ENCODE measurements around the gene AP4B1. TPM values are rescaled to one million over a fixed set of nuclear protein-coding genes. Genes with fewer than 3 reads are reported as not detected.

The AP4B1 gene
- total RNA-seq, 1 donor from 2014 or later, result 31.1 TPM

- no peaks in the 10 kb centered on the region for H3K36me3 Mint-ChIP-seq (ENCODE audit: unreplicated experiment)
- no peak overlapping the region for H3K4me3 Mint-ChIP-seq (ENCODE audit: unreplicated experiment)
- H3K27ac Mint-ChIP-seq (ENCODE audit: unreplicated experiment), result no peak overlapping the region
- no peak for TF ChIP-seq CTCF (IDR thresholded peaks at IDR 0.05; ENCODE audit: partially characterized antibody, unreplicated experiment)
- no peak for DNase-seq
- no peaks in the 10 kb centered on the region for H3K9me3 Mint-ChIP-seq (ENCODE audit: unreplicated experiment)
- H3K4me1 Mint-ChIP-seq (ENCODE audit: low read depth, unreplicated experiment), result peaks cover 9% of the 10 kb centered on the region
- peaks cover 2% of the 10 kb centered on the region for H3K27me3 Mint-ChIP-seq (ENCODE audit: unreplicated experiment)
Measured at GRCh38 chr1:113937146-113937545, 32.5 kb upstream of the AP4B1 start.

- Mint-ChIP-seq H3K27ac (ENCODE audit: unreplicated experiment) (no peak overlapping the region), H3K4me1 (ENCODE audit: low read depth, unreplicated experiment) (peaks cover 15% of the 10 kb centered on the region), H3K27me3 (ENCODE audit: unreplicated experiment) (peaks cover 2% of the 10 kb centered on the region), H3K9me3 (ENCODE audit: unreplicated experiment) (peaks cover under 1% of the 10 kb centered on the region), H3K4me3 (ENCODE audit: unreplicated experiment) (no peak overlapping the region), H3K36me3 (ENCODE audit: unreplicated experiment) (no peaks in the 10 kb centered on the region)
- no peak for TF ChIP-seq CTCF (IDR thresholded peaks at IDR 0.05; ENCODE audit: partially characterized antibody, unreplicated experiment)
- no peak for DNase-seq
Measured at GRCh38 chr1:113935970-113936369, 31.4 kb upstream of the AP4B1 start.

- TF ChIP-seq CTCF (IDR thresholded peaks at IDR 0.05; ENCODE audit: partially characterized antibody, unreplicated experiment), result no peak
- H3K4me1 Mint-ChIP-seq (ENCODE audit: low read depth, unreplicated experiment), result peaks cover 17% of the 10 kb centered on the region
Measured at GRCh38 chr1:113935176-113935575, 30.6 kb upstream of the AP4B1 start.

GRCh38 chr1:113934511-113935055 lies 30.0 kb upstream of the AP4B1 start:
- H3K9me3 Mint-ChIP-seq (ENCODE audit: unreplicated experiment), result peaks cover 6% of the 10 kb centered on the region
- H3K27ac Mint-ChIP-seq (ENCODE audit: unreplicated experiment), result no peak overlapping the region
- TF ChIP-seq CTCF (IDR thresholded peaks at IDR 0.05; ENCODE audit: partially characterized antibody, unreplicated experiment), result no peak
- peaks cover 6% of the 10 kb centered on the region for H3K27me3 Mint-ChIP-seq (ENCODE audit: unreplicated experiment)
- H3K36me3 Mint-ChIP-seq (ENCODE audit: unreplicated experiment), result no peaks in the 10 kb centered on the region
- no peak overlapping the region for H3K4me3 Mint-ChIP-seq (ENCODE audit: unreplicated experiment)
- H3K4me1 Mint-ChIP-seq (ENCODE audit: low read depth, unreplicated experiment), result peaks cover 17% of the 10 kb centered on the region
- DNase-seq, result no peak

More at GRCh38 chr1:113935176-113935575, 30.6 kb upstream of the AP4B1 start:
- H3K4me3 Mint-ChIP-seq (ENCODE audit: unreplicated experiment), result no peak overlapping the region
- peaks cover 5% of the 10 kb centered on the region for H3K27me3 Mint-ChIP-seq (ENCODE audit: unreplicated experiment)
- no peak for DNase-seq
- no peak overlapping the region for H3K27ac Mint-ChIP-seq (ENCODE audit: unreplicated experiment)
- H3K36me3 Mint-ChIP-seq (ENCODE audit: unreplicated experiment), result no peaks in the 10 kb centered on the region
- H3K9me3 Mint-ChIP-seq (ENCODE audit: unreplicated experiment), result peaks cover 5% of the 10 kb centered on the region

- DNase-seq, result no peak
- Mint-ChIP-seq H3K27ac (ENCODE audit: unreplicated experiment) (no peak overlapping the region), H3K36me3 (ENCODE audit: unreplicated experiment) (no peaks in the 10 kb centered on the region), H3K4me3 (ENCODE audit: unreplicated experiment) (no peak overlapping the region), H3K27me3 (ENCODE audit: unreplicated experiment) (peaks cover 6% of the 10 kb centered on the region), H3K4me1 (ENCODE audit: low read depth, unreplicated experiment) (peaks cover 17% of the 10 kb centered on the region), H3K9me3 (ENCODE audit: unreplicated experiment) (peaks cover 6% of the 10 kb centered on the region)
- TF ChIP-seq CTCF (IDR thresholded peaks at IDR 0.05; ENCODE audit: partially characterized antibody, unreplicated experiment), result no peak
Measured at GRCh38 chr1:113934006-113934405, 29.4 kb upstream of the AP4B1 start.
